Neural cell (in vitro differentiated cells): ENCODE data around the gene ZNF567.

Experiments used
- CTCF ChIP-seq: fragments of 450-650 bp; IDR thresholded peaks from 2 replicates; pipeline ENCODE4 v1.5.1; 2014; ENCODE audit warnings: antibody characterized with exemption, mild to moderate bottlenecking, moderate library complexity; ENCODE audit not compliant: poor library complexity, severe bottlenecking
- POLR2AphosphoS5 ChIP-seq: IDR thresholded peaks from 2 replicates; pipeline ENCODE4 v1.6.1; 2012

GRCh38 chr19:36665832-36666231, 21.6 kb upstream of the ZNF567 start:
- no peak for TF ChIP-seq CTCF
- TF ChIP-seq POLR2AphosphoS5 = no peak
